ENCODE results near the gene TMPRSS9.

Gene TMPRSS9

GRCh38 chr19:2353887-2354592, 6.0 kb upstream of the TMPRSS9 start:
- DNase-seq, result no peak
- H2BK15ac ChIP-seq (ENCODE audit: low read depth, poor library complexity, severe bottlenecking), result no peak overlapping the region
- H4K8ac ChIP-seq (ENCODE audit: low read length), result no peak overlapping the region
- H3K27ac ChIP-seq (ENCODE audit: low read length, poor library complexity, severe bottlenecking), result no peak overlapping the region
- no peak overlapping the region for H2BK120ac ChIP-seq (ENCODE audit: low read depth, low read length)
- H2AFZ ChIP-seq (ENCODE audit: low read depth, low read length), result no peak overlapping the region
- no peak overlapping the region for H3K14ac ChIP-seq (ENCODE audit: low read length in 2 of 2)
- peaks cover 3% of the 10 kb centered on the region for H3K4me1 ChIP-seq (ENCODE audit: control insufficient read depth, insufficient read depth, low read depth, low read length)
- peaks cover 29 to 54% of the 10 kb centered on the region in 2 experiments for H3K36me3 ChIP-seq (ENCODE audit: control insufficient read depth in 1 of 2, insufficient read depth in 2 of 2, low read depth in 1 of 2, low read length in 2 of 2)
- no peak overlapping the region for H4K91ac ChIP-seq (ENCODE audit: low read length)
- peaks cover 7 to 10% of the 10 kb centered on the region in 2 experiments for H3K27me3 ChIP-seq (ENCODE audit: control insufficient read depth in 1 of 2, insufficient read depth in 1 of 2, low read length in 2 of 2)
- H3K4ac ChIP-seq (ENCODE audit: low read depth in 1 of 2, low read length in 2 of 2), result no peak overlapping the region
- no peak overlapping the region for H2BK12ac ChIP-seq (ENCODE audit: low read length in 2 of 2)
- H3K9ac ChIP-seq (ENCODE audit: low read length), result no peak overlapping the region
- H3K4me2 ChIP-seq (ENCODE audit: low read length, poor library complexity, severe bottlenecking), result no peak overlapping the region
- H3K79me1 ChIP-seq (replicated peaks; ENCODE audit: low read length, poor library complexity, severe bottlenecking), result no peaks in the 10 kb centered on the region
- H3K18ac ChIP-seq (ENCODE audit: low read depth in 1 of 2, low read length in 2 of 2), result no peak overlapping the region
- no peak overlapping the region for H3K4me3 ChIP-seq (ENCODE audit: insufficient read depth in 1 of 2, low read depth in 1 of 2, low read length in 2 of 2)
- H2BK5ac ChIP-seq (ENCODE audit: low read depth, low read length, poor library complexity, severe bottlenecking), result no peak overlapping the region
- no peaks in the 10 kb centered on the region for H3K9me3 ChIP-seq (ENCODE audit: control insufficient read depth, low read length)
- no peak overlapping the region for H2AK5ac ChIP-seq (ENCODE audit: low read length, severe bottlenecking)
- WGBS, result 95% methylated on average over 34 of the region's 34 CpGs
- no peak overlapping the region for H3K23ac ChIP-seq (ENCODE audit: low read length in 2 of 2)

DNA sequence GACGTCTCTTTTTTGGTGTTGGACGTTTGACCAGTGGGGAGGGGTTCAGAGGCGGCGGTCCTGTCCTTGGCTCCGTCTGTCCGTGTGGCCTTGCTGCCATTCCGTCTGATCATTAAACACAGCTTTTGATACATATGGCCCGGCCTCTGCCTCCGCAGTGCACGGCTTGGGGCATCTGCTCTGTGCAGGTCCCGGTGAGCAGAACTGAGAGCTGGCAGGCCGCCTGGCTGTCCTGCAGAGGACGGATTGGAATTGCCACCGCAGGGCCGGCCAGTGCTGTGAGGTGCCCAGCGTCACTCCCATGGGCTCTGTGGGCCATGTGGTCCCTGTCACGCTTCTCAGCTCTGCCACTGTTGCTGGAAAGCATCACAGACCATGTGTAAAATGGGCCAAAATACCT, 5.4 kb upstream of the TMPRSS9 start:
- no peak overlapping the region for H2AK5ac ChIP-seq (ENCODE audit: low read length, severe bottlenecking)
- no peak overlapping the region for H3K9ac ChIP-seq (ENCODE audit: low read length)

GRCh38 chr19:2355168-2356035, 4.7 kb upstream of the TMPRSS9 start:
- peaks cover 18 to 47% of the 10 kb centered on the region in 2 experiments for H3K36me3 ChIP-seq (ENCODE audit: control insufficient read depth in 1 of 2, insufficient read depth in 2 of 2, low read depth in 1 of 2, low read length in 2 of 2)
- H2BK12ac ChIP-seq (ENCODE audit: low read length in 2 of 2), result no peak overlapping the region
- WGBS, result 92% methylated on average over 23 of the region's 24 CpGs
- H2BK5ac ChIP-seq (ENCODE audit: low read depth, low read length, poor library complexity, severe bottlenecking), result no peak overlapping the region
- peaks cover 5% of the 10 kb centered on the region for H3K4me1 ChIP-seq (ENCODE audit: control insufficient read depth, insufficient read depth, low read depth, low read length)
- H2BK120ac ChIP-seq (ENCODE audit: low read depth, low read length), result no peak overlapping the region
- H3K14ac ChIP-seq (ENCODE audit: low read length in 2 of 2), result no peak overlapping the region
- no peaks in the 10 kb centered on the region for H3K79me1 ChIP-seq (replicated peaks; ENCODE audit: low read length, poor library complexity, severe bottlenecking)
- no peak overlapping the region for H4K91ac ChIP-seq (ENCODE audit: low read length)
- no peak overlapping the region for H2AK5ac ChIP-seq (ENCODE audit: low read length, severe bottlenecking)
- H4K8ac ChIP-seq (ENCODE audit: low read length), result no peak overlapping the region
- no peak overlapping the region for H3K4ac ChIP-seq (ENCODE audit: low read depth in 1 of 2, low read length in 2 of 2)
- no peak for DNase-seq
- peaks cover 15 to 21% of the 10 kb centered on the region in 2 experiments for H3K27me3 ChIP-seq (ENCODE audit: control insufficient read depth in 1 of 2, insufficient read depth in 1 of 2, low read length in 2 of 2)
- no peak overlapping the region for H3K18ac ChIP-seq (ENCODE audit: low read depth in 1 of 2, low read length in 2 of 2)
- H3K4me3 ChIP-seq (ENCODE audit: insufficient read depth in 1 of 2, low read depth in 1 of 2, low read length in 2 of 2), result no peak overlapping the region
- H3K9me3 ChIP-seq (ENCODE audit: control insufficient read depth, low read length), result no peaks in the 10 kb centered on the region
- H3K4me2 ChIP-seq (ENCODE audit: low read length, poor library complexity, severe bottlenecking), result no peak overlapping the region
- no peak overlapping the region for H3K23ac ChIP-seq (ENCODE audit: low read length in 2 of 2)
- no peak overlapping the region for H3K9ac ChIP-seq (ENCODE audit: low read length)
- no peak overlapping the region for H2BK15ac ChIP-seq (ENCODE audit: low read depth, poor library complexity, severe bottlenecking)
- H3K27ac ChIP-seq (ENCODE audit: low read length, poor library complexity, severe bottlenecking), result no peak overlapping the region
- no peak overlapping the region for H2AFZ ChIP-seq (ENCODE audit: low read depth, low read length)

More for the DNA sequence above, 5.4 kb upstream of the TMPRSS9 start:
- Histone ChIP-seq H3K4ac (ENCODE audit: low read depth in 1 of 2, low read length in 2 of 2) (no peak overlapping the region), H3K4me2 (ENCODE audit: low read length, poor library complexity, severe bottlenecking) (no peak overlapping the region), H2AFZ (ENCODE audit: low read depth, low read length) (no peak overlapping the region), H3K18ac (ENCODE audit: low read depth in 1 of 2, low read length in 2 of 2) (no peak overlapping the region), H4K8ac (ENCODE audit: low read length) (no peak overlapping the region), H3K4me3 (ENCODE audit: insufficient read depth in 1 of 2, low read depth in 1 of 2, low read length in 2 of 2) (no peak overlapping the region), H2BK5ac (ENCODE audit: low read depth, low read length, poor library complexity, severe bottlenecking) (no peak overlapping the region), H3K23ac (ENCODE audit: low read length in 2 of 2) (no peak overlapping the region), H3K14ac (ENCODE audit: low read length in 2 of 2) (no peak overlapping the region), H3K4me1 (ENCODE audit: control insufficient read depth, insufficient read depth, low read depth, low read length) (peaks cover 3% of the 10 kb centered on the region), H3K79me1 (replicated peaks; ENCODE audit: low read length, poor library complexity, severe bottlenecking) (no peaks in the 10 kb centered on the region), H3K27me3 (ENCODE audit: control insufficient read depth in 1 of 2, insufficient read depth in 1 of 2, low read length in 2 of 2) (peaks cover 10 to 16% of the 10 kb centered on the region in 2 experiments), H3K27ac (ENCODE audit: low read length, poor library complexity, severe bottlenecking) (no peak overlapping the region), H2BK12ac (ENCODE audit: low read length in 2 of 2) (no peak overlapping the region), H3K36me3 (ENCODE audit: control insufficient read depth in 1 of 2, insufficient read depth in 2 of 2, low read depth in 1 of 2, low read length in 2 of 2) (peaks cover 25 to 53% of the 10 kb centered on the region in 2 experiments), H3K9me3 (ENCODE audit: control insufficient read depth, low read length) (no peaks in the 10 kb centered on the region), H2BK120ac (ENCODE audit: low read depth, low read length) (no peak overlapping the region), H4K91ac (ENCODE audit: low read length) (no peak overlapping the region), H2BK15ac (ENCODE audit: low read depth, poor library complexity, severe bottlenecking) (no peak overlapping the region)
- WGBS, result 93% methylated on average over 16 of the region's 17 CpGs
- no peak for DNase-seq

- Histone ChIP-seq H3K18ac (ENCODE audit: low read depth in 1 of 2, low read length in 2 of 2) (no peak overlapping the region), H3K36me3 (ENCODE audit: control insufficient read depth in 1 of 2, insufficient read depth in 2 of 2, low read depth in 1 of 2, low read length in 2 of 2) (peaks cover 10 to 40% of the 10 kb centered on the region in 2 experiments), H2BK15ac (ENCODE audit: low read depth, poor library complexity, severe bottlenecking) (no peak overlapping the region), H3K4me1 (ENCODE audit: control insufficient read depth, insufficient read depth, low read depth, low read length) (peaks cover 6% of the 10 kb centered on the region), H3K27me3 (ENCODE audit: control insufficient read depth in 1 of 2, insufficient read depth in 1 of 2, low read length in 2 of 2) (peaks cover 20 to 26% of the 10 kb centered on the region in 2 experiments), H2BK120ac (ENCODE audit: low read depth, low read length) (no peak overlapping the region), H3K27ac (ENCODE audit: low read length, poor library complexity, severe bottlenecking) (no peak overlapping the region), H2AFZ (ENCODE audit: low read depth, low read length) (no peak overlapping the region), H2AK5ac (ENCODE audit: low read length, severe bottlenecking) (no peak overlapping the region), H3K9me3 (ENCODE audit: control insufficient read depth, low read length) (no peaks in the 10 kb centered on the region), H4K91ac (ENCODE audit: low read length) (no peak overlapping the region), H3K9ac (ENCODE audit: low read length) (no peak overlapping the region), H3K4me3 (ENCODE audit: insufficient read depth in 1 of 2, low read depth in 1 of 2, low read length in 2 of 2) (no peak overlapping the region), H4K8ac (ENCODE audit: low read length) (no peak overlapping the region), H2BK5ac (ENCODE audit: low read depth, low read length, poor library complexity, severe bottlenecking) (no peak overlapping the region), H3K4me2 (ENCODE audit: low read length, poor library complexity, severe bottlenecking) (no peak overlapping the region), H3K14ac (ENCODE audit: low read length in 2 of 2) (no peak overlapping the region), H3K79me1 (replicated peaks; ENCODE audit: low read length, poor library complexity, severe bottlenecking) (no peaks in the 10 kb centered on the region), H2BK12ac (ENCODE audit: low read length in 2 of 2) (no peak overlapping the region), H3K4ac (ENCODE audit: low read depth in 1 of 2, low read length in 2 of 2) (no peak overlapping the region), H3K23ac (ENCODE audit: low read length in 2 of 2) (no peak overlapping the region)
- DNase-seq, result no peak
- WGBS, result 85% methylated on average over 21 of the region's 21 CpGs
Measured at GRCh38 chr19:2356036-2356646, 3.9 kb upstream of the TMPRSS9 start.

All from mesenchymal stem cell (in vitro differentiated cells and primary cell).